Hippocampal formation (tissue), 2 donors: ENCODE results near the gene CCDC148.
"Not testable (repeated sequence)": the region's sequence is repeated elsewhere in the genome, so short reads cannot be mapped to it uniquely, and the experiment has no call there.

ENCODE experiments used
- DNase-seq, 2 donors: peaks; one replicate each; lab custom pipeline; 2025; lab: John Stamatoyannopoulos, UW

The CCDC148 gene

DNA sequence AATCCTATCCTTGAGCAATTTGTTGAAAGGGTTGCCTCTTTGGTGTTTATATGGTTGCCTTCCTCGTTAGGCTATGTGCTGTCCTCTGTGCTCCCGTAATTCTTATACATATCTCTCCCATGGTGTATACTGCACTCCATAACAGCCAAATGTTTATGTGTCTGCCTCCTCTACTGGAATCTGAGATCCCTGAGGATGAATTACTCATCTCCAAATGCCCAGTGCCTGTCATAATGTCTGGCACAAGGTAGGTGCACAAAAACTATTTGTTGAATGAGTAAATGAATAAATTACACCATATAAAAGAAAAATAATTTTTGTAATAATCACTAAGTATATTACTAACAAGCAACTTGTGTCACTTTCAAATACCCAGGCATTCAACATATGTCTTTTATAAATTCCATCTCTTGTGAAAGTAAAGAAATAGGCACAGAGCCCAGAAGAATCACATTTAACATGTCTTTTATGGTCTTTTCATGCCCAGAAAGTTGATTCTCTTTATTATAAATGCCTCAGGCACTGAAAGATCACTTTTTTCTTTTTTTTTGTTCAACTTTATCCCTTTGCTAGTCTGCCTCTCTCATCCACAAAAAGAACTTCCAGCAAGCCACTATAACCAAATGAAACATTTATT, 164.9 kb downstream of the CCDC148 start:
- no peak for DNase-seq

DNA sequence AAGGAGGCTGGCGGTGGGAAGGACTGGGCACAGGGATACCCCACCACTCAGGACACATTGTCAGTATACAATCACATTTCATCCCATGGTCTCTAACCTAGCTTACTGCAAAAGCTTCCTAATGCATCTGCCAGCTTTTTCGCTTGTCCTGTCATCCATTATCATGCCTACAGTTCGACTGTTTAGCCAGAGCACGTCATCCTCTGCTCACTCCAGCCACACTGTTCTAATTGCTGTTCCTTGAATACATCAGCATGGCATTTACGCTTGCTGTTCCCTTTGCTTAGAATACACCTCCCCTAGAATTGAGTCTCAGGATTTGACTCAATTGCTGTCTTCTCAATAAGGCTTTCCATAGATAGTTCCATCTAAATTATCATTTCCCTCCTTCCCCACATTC, 166.3 kb downstream of the CCDC148 start:
- DNase-seq: no peak

DNA sequence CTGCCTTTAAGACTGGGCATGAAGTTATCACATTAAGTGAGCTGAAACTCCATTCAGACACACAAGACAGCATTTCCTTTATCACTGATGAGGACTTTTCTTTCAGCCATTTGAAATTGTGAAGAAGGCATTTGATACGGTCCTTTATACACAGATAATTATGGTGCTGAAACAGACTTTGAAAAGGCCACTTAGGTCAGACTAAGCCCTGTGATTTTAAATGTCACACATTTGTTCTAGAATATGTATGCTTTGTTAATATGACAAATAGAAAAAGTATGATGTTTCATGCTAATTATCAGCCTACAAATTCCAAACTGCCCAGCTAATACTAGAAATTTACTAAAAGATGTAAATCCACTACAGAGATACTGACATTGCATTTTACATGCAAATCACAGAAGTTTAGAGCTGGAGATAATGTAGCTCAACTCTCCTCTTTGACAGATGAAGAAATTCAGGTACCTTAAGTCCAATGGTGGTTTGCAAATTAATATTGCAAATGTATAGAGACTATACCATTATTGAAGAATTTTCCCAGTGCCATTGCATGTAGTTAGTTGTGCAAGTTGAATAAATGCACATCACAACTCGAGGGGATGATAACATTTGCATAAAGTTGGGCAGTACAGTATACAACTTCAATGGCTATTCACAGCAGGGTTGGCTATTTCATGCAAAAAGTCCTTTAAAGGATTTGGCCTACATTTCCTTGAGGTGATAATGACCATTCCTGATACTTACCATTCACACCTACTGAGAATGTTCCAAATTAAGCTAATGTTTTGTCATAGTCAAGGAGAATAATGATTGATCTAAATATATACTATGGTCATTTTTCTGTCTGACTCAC, 179.7 kb downstream of the CCDC148 start:
- DNase-seq: no peak

DNA sequence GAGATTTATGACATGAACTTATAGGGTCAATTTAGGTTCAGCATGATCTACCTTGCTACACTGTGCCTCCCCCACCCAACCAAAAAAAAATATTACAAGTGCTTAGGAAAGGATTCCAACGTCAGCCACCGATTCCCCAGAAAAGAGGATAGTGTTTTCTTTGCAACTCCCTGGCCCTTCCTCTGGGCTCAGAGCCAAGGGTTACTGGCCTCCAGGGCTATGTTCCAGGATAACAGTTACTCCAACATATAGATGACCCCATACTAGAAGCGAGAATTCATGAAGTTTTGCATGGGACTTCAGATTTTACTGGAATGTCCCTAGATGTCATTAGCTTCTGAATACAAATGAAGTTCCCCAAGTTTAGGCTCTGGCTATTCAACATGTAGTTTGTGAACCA, 182.8 kb downstream of the CCDC148 start:
- DNase-seq: no peak

DNA sequence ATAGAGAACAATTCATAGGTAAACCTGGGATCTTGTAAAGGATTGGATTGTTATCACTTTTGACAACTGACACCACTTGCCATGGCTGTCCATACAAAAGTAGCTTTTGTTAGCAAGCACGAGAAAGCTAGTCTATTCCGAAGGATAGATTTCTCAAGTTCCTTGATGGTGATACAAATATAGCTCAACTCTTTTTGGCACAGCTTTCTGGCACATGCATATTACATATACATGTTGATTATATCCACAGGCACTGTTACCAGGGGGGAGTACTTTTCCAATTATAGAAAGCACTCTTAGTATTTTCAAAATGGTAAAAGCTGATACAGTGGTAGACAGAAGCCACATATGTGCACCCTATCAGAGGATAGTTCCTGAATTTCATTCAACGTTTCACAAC, 186.0 kb downstream of the CCDC148 start:
- DNase-seq: no peak

DNA sequence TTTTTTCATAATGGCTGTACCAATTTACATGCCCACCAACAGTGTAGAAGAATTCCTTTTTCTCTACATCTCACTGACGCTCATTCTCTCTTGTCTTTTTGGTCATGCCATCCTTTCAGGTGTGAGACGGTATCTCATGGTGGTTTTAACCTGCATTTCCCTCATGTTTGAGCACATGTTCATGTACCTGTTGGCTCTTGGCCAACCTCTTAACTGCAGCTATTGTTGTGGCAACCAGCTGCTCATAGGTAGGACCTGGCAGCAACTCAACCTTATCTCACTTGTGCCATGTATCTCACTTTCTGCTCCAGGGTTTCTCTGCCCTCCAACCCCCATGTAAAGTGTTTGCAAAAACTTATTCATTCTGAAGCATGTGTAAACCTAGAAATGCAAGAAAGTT, 187.4 kb downstream of the CCDC148 start:
- DNase-seq: no peak

DNA sequence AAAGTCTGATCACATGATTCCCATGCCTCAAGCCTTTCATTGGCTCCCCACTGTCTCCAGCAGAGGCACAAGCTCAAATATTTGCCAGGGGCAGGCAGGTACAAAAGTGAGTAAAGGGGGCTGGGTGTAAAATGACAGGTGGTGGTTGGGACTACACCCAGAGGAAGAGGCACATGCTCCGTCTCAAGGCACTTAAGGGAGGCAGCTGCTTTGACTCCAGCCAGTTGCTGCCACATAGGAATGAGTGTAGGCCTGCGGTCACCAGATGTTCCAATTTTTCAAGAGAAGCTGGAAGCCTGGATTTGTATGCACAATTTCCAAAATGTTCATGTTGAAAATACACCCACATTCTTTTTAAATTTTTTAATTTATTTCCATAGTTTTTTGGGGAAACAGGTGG, 190.4 kb downstream of the CCDC148 start:
- no peak for DNase-seq

DNA sequence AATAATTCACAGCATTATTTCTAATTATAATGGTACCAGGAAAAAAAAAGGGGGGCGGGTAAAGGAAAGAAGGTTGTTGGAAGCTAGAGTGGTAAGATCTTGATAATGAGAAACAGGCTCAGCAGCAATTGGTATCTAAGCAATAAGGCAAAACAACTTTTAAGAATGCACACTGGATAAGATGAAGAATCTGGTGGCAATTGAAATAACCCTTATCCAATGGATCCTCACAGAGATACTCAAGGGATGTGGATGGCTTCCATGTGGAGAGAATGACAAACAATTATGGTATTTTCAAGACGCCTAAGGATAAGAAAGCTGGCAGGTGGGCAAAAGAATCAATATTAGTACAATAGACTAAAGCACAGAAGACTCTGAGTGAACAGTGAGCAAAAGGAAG, 201.3 kb downstream of the CCDC148 start:
- no peak for DNase-seq

DNA sequence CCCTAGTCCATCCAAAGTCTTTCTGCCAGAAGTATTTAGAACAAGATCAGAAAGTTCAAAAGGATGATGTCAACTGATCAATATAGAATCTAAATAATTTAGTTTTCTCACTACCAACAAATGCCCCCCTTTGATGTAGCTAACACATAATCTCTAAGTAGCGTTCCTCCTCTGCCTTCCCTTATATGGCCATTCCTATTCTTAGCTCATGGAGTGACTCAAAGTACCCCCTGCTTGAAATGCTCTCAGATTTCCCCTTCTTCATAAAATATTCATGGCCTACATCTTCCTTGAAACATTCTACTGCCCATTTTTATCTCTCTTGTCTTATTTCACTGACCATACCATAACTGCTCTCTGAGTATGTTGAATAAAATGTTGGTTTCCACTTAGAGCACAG, 203.4 kb downstream of the CCDC148 start:
- no peak for DNase-seq

DNA sequence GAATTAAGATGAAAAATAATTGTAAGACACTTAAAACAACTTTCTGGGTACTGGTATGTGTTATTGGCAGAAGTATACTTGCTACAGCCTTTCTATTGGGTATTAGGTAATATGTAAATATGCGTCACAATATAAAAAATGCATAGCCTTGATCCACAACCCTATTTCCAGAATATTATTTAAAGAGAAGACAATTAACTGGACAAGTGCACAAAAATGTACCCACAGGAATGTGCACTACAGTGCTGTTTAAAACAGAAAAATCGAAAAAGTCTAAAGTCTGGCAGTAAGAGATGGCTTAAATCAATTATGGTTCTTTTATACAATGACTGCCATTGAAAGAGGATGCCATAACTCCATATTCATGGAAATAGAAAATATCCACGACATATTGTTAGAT, 205.2 kb downstream of the CCDC148 start:
- DNase-seq: no peak

DNA sequence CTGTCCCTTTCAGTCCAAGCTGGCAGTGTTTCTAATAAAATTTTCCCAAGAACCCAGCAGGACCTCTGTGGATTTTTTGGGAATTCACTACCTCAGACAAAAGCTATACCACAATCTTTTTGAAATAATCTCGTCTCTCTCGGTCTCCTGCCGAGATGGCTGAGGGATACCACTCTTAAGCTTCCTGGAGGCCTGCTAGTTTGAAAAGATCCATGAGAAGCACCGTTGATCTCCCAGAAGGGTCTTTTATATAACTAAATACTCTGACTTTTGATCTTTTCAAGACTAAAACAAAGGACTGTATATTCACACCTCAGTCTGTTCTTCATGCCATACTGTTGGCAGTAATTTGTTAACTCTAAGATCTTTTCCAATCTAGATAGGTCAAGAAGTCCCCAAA, 213.2 kb downstream of the CCDC148 start:
- DNase-seq: no peak

DNA sequence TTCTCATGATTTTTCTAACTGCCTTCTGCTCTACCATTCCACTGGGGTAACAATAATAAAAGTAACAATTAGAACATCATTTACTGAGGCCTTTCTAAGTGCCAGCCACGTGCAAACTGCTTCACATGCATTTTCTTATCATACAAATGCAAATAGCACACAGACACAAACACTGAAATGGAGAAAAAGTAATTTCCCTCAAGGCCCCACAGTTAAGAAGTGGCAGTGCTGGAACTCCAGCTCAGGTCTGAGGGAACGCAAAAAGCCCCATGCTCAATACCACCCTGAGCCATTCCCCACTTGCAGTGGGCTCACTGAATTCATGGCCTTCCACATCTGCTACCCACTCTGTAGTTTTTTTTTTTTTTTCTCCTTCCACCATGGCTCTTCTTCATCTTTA, 214.3 kb downstream of the CCDC148 start:
- no peak for DNase-seq

DNA sequence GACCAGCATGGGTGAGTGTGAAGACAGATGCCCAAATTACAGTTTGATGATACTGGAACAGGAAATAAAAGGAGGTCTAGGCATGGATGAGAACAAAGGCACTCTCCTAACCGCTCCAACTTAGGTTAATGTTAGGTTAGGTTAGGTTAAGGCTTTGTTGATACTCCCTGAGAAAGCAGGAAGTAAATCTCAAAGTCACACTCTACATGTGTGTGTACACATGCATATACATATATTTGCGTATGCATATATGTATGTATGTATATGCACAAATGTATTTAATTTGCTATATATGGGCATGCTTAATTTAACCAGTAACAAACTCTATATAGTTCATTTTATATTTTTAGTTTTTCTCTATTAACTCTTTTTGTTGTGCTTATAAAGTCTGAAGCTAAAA, 215.6 kb downstream of the CCDC148 start:
- DNase-seq: no peak

DNA sequence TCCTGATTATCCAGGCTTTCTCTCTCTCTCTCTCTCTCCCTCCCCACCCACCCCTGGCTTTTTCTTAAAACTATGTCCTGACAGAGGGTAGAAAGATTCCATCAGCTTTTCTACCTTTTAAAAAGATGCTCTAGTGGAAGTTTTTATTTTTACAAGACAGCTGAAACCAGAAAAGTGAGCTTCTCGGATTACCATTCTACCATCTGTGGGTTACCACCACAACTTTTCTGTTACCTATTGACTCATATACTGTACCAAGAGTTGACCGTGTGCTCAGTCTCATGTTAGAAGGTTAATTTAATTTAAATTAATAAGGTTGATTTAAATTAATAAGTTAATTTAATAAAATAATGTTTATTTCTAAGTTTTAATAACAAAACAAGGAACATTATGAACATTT, 217.3 kb downstream of the CCDC148 start:
- DNase-seq: no peak

DNA sequence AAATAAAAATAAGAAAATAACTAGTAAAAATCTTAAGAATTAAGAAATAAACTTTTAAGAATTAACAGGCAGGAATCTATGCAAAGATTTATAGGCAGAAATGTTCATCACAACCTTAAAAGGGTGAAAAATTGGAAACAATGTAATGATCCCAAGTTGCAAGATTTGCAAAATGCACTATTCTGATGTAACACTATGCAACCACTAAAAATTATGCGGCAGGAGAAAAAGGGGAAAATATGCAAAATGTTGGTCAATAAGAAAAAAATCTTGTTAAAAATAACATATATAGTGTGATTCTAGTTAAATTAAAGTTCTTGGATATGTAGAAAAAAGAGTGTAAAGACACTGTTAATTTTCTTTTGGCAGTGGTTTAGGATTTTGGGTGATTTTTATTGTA, 222.1 kb downstream of the CCDC148 start:
- no peak for DNase-seq

DNA sequence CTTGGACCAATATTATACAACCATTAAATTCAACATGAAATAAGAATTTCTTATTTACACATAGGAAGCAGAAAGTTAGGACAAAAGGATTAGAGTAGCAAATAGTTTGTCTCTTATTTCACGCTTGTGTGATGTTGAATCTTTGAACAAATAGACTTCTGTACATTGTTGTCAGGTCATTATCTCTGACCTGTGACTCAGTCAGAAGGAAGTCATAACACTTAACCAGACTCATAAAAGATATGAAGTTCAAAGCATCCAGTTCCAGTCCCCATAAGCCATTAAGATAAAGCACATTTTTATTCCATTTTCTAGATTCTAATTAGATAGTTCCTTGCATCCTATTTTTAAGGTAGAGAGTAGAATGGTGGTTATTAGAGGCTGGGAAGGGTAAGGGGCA, 224.1 kb downstream of the CCDC148 start:
- DNase-seq: no peak

DNA sequence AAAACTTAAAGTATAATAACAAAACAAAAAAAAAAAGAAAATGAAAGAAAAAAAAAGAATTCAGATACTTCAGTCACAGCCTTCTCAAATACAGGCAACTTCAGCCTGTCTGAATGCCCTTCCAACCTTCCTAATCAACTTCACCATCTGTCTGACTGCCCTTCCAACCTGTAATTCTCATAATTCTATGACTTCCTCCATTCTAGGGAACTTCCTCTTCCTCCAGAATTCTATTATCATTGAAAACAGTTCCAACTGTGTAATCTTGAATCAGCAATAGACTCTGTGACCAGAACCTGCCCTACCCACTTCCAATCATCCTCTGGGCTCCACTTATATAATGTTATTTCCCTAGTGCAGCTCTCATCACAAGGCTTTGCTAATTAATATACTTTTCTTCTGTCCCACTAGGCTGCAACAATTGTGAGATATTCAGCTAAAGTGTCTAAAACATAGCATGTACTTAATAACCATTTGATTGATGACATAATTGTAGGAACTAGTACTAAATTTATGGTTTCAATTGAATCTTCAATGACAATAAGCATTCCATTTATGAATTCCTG, 227.5 kb downstream of the CCDC148 start:
- no peak for DNase-seq

DNA sequence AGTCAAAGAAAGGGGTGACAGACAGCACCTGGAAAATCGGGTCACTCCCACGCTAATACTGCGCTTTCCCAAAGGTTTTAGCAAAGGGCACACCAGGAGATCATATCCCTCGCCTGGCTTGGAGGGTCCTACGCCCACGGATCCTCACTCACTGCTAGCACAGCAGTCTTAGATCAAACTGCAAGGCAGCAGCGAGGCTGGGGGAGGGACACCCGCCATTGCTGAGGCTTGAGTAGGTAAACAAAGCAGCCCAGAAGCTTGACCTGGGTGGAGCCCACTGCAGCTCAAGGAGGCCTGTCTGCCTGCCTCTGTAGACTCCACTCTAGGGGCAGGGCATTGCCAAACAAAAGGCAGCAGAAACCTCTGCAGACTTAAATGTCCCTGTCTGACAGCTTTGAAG, 233.5 kb downstream of the CCDC148 start:
- DNase-seq: not testable (repeated sequence)

DNA sequence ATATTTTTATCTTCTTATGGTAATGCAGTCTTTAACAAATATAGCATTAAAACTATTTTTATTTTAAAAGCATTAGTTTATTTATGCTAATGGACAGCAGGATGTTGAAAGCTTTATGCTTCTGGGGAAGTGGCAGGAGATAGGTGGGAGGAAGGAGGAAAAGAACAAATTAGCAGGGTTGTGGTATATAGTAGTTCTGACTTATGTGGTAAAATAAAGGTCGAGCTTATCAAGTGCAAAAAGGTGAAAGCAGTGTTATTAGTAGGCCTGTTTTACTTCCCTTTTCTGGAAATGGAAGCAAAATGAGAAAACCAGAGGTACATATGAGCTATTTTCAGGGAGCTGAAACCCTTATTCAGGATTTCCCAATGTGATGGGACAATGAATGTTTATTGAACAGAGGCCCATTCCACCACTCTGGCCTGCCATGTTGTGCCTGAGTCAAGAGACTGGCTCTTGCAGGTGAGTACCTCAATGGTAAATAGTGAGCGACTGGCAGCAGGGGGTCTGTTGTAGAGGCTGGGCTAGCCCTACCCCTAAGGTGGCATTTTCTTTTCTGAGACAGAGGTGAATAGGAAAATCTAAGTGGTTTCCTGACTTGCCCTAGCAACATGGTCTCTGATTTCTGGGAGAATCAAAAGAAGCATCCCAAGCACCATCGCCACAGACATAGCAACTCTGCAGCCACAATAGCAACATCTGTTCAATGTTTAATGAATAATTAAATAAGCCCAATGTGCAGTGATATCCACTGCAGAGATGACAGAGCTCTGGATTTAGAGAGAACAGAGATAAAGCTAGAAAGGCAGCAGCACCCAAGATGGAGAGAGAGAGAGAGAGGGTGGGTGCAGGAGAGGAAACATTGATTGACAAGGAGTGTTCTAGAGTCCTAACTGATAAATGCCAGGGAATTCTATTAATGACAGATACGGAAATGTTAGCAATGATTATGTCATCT, 235.2 kb downstream of the CCDC148 start:
- DNase-seq: no peak

DNA sequence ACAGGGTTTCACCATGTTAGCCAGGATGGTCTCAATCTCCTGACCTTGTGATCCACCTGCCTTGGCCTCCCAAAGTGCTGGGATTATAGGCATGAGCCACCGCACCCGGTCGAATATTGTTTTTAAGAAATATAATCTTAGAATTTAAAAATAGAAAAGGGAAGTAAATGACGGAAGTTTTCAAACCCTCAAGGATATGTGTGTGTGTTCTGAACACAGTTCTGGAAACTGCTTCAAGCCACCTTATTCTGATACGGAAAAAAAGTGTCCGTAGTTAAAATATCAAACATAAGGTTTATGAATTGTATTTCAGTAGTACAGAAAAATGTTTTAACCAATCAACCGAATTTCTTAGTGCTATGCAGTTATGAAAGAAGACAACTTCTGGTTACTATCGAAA, 239.0 kb downstream of the CCDC148 start:
- DNase-seq: no peak

DNA sequence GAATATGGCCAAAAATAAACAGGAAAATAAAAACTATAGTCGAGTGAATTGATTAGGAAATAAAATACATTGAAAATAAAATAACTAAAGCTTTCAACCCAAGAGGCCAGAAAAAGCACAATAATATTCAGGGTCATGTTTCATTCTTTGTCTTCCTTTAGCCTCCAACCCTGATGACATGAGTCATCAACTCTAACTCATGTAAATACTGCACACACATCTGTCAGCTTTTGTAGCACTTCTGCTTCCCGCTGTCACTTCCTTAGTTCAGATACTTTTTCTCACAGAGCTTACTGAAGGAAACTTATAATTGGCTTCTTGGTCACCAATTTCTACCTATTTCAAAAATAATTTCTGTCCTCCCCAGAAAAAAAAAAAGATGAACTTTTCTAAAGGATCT, 242.1 kb downstream of the CCDC148 start:
- DNase-seq: no peak

DNA sequence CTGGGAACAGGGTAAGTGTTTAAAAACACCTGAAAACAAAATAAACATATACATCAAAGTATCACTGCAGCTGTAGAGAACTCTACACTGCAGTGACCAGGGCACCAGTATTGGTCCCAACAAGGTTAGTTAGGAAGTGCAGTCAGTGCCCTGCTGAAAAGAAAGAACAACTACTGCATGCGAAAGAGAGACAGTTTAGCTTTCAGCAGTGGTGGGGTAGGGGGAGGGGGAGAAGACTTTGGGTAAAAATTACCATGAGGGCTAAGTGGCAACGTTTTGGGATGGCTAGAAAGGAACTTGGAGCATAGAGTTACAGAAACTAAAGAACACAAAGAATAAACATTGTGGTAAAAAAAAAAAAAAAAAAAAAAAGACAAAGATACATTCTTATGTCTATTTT, 242.8 kb downstream of the CCDC148 start:
- DNase-seq: no peak
